ENCODE data around the gene XYLB. TPM values are rescaled to one million over a fixed set of nuclear protein-coding genes. Genes with fewer than 3 reads are reported as not detected.

Gene XYLB
- total RNA-seq, 4 donors from 2014 or later: 3.1 to 6.6 (median 4.1) TPM

DNA sequence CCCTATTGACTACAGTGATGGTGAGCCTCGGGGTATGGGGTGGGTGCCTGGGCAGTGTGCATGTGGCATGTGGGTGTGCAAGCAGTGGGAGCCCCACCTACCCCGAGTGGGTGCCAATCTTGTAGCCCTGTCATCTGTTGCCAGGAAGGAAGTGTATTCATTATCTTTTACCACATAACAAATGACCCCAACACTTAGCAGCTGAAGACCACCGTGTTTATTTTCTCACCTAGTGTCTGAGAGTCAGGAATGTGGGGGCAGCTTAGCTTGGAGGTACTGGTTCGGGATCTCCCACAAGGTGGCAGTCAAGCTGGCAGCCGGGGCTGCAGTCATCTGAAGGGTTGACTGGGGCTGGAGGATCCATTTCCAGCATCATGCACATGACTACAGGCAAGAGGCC, 21.7 kb downstream of the XYLB start:
- Histone ChIP-seq H3K4me1 (no peaks in the 10 kb centered on the region), H3K27ac (no peak overlapping the region), H3K9me3 (no peaks in the 10 kb centered on the region), H3K36me3 (peaks cover 0 to 98% (median 0%) of the 10 kb centered on the region in 3 donors), H3K4me3 (no peak overlapping the region), H3K27me3 (no peaks in the 10 kb centered on the region)
- DNase-seq (ENCODE audit: low spot score in 2 of 2): no peak
- TF ChIP-seq CTCF (IDR thresholded peaks at IDR 0.05) (no peak), EP300 (IDR thresholded peaks at IDR 0.05) (no peak), POLR2A (IDR thresholded peaks at IDR 0.05) (no peak)
- WGBS, 2 donors: 83 to 87% methylated on average over 5 of the region's 5 CpGs

DNA sequence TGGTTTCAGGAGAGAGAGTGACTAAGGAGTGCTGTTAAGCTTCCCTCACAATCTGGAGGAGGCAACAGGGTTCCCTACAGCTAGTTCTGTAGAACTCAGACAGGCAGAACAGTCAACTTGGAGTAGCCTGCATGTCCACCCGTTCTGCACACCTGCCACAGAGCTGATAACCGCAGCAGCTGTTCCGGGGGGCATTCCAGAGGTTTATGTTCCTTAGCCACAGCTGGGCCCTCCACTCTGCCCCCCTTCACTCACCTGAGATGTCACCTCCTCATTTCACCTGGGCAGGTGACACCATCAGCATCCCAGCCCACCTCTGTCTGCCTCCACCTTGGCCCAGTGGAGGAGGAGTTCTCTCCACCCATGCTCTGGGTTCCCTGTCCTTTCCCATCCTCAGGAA, 22.6 kb downstream of the XYLB start:
- Histone ChIP-seq H3K36me3 (peaks cover 0 to 98% (median 0%) of the 10 kb centered on the region in 3 donors), H3K4me1 (no peaks in the 10 kb centered on the region), H3K27me3 (no peaks in the 10 kb centered on the region), H3K4me3 (no peak overlapping the region), H3K9me3 (no peaks in the 10 kb centered on the region), H3K27ac (no peak overlapping the region)
- 92 to 93% methylated on average over 3 of the region's 3 CpGs for WGBS, 2 donors
- TF ChIP-seq POLR2A (IDR thresholded peaks at IDR 0.05) (no peak), CTCF (IDR thresholded peaks at IDR 0.05) (no peak), EP300 (IDR thresholded peaks at IDR 0.05) (no peak)
- no peak for DNase-seq (ENCODE audit: low spot score in 2 of 2)

GRCh38 chr3:38370149-38370548, 23.6 kb downstream of the XYLB start:
- no peaks in the 10 kb centered on the region for H3K27me3 ChIP-seq
- DNase-seq (ENCODE audit: low spot score in 2 of 2): no peak
- H3K4me1 ChIP-seq: no peaks in the 10 kb centered on the region
- H3K4me3 ChIP-seq: no peak overlapping the region
- peaks cover 0 to 98% (median 0%) of the 10 kb centered on the region in 3 donors for H3K36me3 ChIP-seq
- TF ChIP-seq CTCF (IDR thresholded peaks at IDR 0.05): no peak
- no peak for TF ChIP-seq EP300 (IDR thresholded peaks at IDR 0.05)
- no peak for TF ChIP-seq POLR2A (IDR thresholded peaks at IDR 0.05)
- no peaks in the 10 kb centered on the region for H3K9me3 ChIP-seq
- no peak overlapping the region for H3K27ac ChIP-seq
- WGBS, 2 donors: 83 to 86% methylated on average over 2 of the region's 2 CpGs

DNA sequence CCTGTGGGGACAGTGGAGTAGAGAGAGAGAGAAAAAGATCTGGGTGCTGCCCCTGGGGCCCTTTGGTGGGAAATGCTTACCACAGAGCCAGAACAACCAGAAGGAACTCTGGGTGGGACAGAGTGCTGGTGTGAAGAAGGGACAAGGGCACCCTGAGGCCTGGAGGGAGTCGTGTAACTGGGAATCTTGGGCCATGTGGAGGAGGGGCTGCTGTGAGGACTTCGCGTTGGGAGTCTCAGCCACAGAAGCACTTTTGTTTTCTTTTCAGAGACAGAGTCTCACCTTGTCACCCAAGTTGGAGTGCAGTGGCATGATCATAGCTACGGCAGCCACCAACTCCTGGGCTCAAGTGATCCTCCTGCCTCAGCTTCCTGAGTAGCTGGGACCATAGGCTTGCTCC, 24.3 kb downstream of the XYLB start:
- Histone ChIP-seq H3K36me3 (peaks cover 0 to 98% (median 0%) of the 10 kb centered on the region in 3 donors), H3K27ac (no peak overlapping the region), H3K4me1 (no peaks in the 10 kb centered on the region), H3K4me3 (no peak overlapping the region), H3K9me3 (no peaks in the 10 kb centered on the region), H3K27me3 (no peaks in the 10 kb centered on the region)
- no peak for TF ChIP-seq POLR2A (IDR thresholded peaks at IDR 0.05)
- DNase-seq (ENCODE audit: low spot score in 2 of 2): no peak
- WGBS, 2 donors: 84 to 90% methylated on average over 3 of the region's 4 CpGs

DNA sequence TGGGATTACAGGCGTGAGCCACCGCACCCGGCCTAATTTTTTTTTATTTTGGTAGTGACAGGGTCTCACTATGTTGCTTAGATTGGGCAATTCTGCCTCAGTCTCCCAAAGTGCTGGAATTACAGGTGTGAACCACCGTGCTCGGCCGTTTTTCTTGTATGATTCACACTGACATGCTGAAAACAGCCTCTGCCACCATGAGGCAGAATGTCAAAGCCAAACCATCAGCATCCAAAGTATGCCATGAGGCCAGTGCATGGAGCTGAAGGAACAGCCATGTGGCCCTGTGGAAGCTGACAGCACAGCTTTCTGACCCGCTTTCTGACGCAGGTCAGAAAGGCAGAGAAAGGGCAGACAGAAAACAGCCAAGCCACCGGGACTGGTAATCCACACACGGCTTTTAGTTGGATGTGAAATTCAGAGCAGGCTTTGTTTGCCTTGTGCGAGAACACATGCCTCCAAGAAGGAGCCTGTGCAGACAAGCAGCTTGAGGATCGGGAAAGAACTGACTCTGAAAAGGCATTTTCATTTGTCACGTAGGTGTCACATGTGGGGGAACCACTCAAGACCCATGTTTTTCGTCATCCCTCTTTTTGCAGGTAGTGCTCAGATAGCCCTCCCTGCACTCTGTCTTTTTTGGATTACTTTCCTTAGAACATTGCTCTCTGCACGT, 25.1 kb downstream of the XYLB start:
- Histone ChIP-seq H3K4me1 (no peaks in the 10 kb centered on the region), H3K36me3 (peaks cover 0 to 98% (median 0%) of the 10 kb centered on the region in 3 donors), H3K9me3 (no peaks in the 10 kb centered on the region), H3K27ac (no peak overlapping the region), H3K4me3 (no peak overlapping the region), H3K27me3 (no peaks in the 10 kb centered on the region)
- no peak for DNase-seq (ENCODE audit: low spot score in 2 of 2)
- TF ChIP-seq CTCF (IDR thresholded peaks at IDR 0.05) (no peak), EP300 (IDR thresholded peaks at IDR 0.05) (no peak), POLR2A (IDR thresholded peaks at IDR 0.05) (no peak)
- WGBS, 2 donors: 73 to 74% methylated on average over 15 of the region's 15 CpGs
